ENCODE results near the gene ATP13A5. TPM values are rescaled to one million over a fixed set of nuclear protein-coding genes. Genes with fewer than 3 reads are reported as not detected.

ATP13A5 gene
- total and polyA plus RNA-seq, 2 experiments from 2014 or later: not detected

DNA sequence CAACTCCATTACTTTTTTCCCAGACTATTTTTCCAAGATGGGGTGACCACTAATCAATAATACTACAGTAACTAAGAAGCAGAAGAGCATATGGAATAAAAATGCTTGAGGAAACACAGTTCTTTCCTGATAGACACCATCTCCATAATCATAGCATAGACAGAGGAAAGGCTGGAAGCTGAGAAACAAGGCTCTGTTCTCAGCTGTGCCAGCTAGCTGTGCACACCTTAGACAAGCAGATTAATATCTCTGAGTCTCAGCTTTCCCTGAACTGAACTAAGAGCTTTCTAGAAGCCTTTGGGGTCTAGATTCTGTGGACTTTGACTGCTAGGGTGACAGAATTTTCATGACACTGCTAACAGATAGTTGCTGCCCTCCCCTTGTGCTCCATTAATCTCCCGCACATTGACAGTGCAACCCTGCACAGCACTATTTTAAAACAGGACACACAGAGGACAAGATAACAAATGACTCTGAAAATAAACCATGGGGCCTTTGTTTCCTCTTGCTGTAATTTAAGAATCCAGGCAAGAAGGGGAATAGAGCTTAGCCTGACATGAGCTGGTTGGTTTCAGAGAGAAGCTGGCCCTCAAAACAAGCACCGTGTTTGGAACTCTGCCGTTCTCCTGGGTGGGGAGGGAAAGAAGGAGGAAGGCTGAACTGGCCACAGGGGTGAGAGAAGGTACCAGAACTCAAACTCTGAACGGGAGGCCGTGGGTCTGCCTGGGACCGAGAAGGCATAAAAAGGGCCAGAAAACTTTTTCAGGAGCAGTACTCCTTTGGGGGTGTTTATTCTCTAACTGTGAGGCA is 67.4 kb downstream of the ATP13A5 start:
- no peak overlapping the region for H3K4me3 Mint-ChIP-seq
- Histone ChIP-seq H3K36me3 (ENCODE audit: insufficient read depth) (no peaks in the 10 kb centered on the region), H3K9me2 (ENCODE audit: insufficient read depth) (no peaks in the 10 kb centered on the region; the same call in 1 of the 2 replicates), H3K4me1 (ENCODE audit: insufficient read depth) (peaks cover 14% of the 10 kb centered on the region), H3K27me3 (ENCODE audit: insufficient read depth) (no peaks in the 10 kb centered on the region), H3K4me3 (no peak overlapping the region), H4K20me1 (replicated peaks; ENCODE audit: insufficient read depth) (no peaks in the 10 kb centered on the region), H2AFZ (peak overlapping the region; percentile 6; the same call in 1 of the 2 replicates), H3K79me2 (replicated peaks; ENCODE audit: insufficient read depth) (no peaks in the 10 kb centered on the region), H3F3A (replicated peaks; ENCODE audit: low read depth) (no peaks in the 10 kb centered on the region), H3K27ac (ENCODE audit: low read depth) (no peak overlapping the region), H3K4me2 (no peak overlapping the region)
- TF ChIP-seq EZH2phosphoT487 (IDR thresholded peaks at IDR 0.05; ENCODE audit: unreplicated experiment) (no peak), ZNF114 (CRISPR knock-in tag; IDR thresholded peaks at IDR 0.05) (no peak), EZH2 (IDR thresholded peaks at IDR 0.05; ENCODE audit: low read depth, unreplicated experiment) (no peak), CREB1 (CRISPR knock-in tag; IDR thresholded peaks at IDR 0.05; ENCODE audit: low read depth) (no peak), JUNB (IDR thresholded peaks at IDR 0.05; ENCODE audit: unreplicated experiment) (no peak), ZNF331 (CRISPR knock-in tag; IDR thresholded peaks at IDR 0.05; ENCODE audit: low read depth) (no peak), STAT1 (IDR thresholded peaks at IDR 0.05; ENCODE audit: unreplicated experiment) (no peak), NANOG (IDR thresholded peaks at IDR 0.05; ENCODE audit: borderline replicate concordance) (no peak), POLR2AphosphoS5 (IDR thresholded peaks at IDR 0.05; ENCODE audit: low read depth) (no peak)
- TF ChIP-seq, protein P1, sequence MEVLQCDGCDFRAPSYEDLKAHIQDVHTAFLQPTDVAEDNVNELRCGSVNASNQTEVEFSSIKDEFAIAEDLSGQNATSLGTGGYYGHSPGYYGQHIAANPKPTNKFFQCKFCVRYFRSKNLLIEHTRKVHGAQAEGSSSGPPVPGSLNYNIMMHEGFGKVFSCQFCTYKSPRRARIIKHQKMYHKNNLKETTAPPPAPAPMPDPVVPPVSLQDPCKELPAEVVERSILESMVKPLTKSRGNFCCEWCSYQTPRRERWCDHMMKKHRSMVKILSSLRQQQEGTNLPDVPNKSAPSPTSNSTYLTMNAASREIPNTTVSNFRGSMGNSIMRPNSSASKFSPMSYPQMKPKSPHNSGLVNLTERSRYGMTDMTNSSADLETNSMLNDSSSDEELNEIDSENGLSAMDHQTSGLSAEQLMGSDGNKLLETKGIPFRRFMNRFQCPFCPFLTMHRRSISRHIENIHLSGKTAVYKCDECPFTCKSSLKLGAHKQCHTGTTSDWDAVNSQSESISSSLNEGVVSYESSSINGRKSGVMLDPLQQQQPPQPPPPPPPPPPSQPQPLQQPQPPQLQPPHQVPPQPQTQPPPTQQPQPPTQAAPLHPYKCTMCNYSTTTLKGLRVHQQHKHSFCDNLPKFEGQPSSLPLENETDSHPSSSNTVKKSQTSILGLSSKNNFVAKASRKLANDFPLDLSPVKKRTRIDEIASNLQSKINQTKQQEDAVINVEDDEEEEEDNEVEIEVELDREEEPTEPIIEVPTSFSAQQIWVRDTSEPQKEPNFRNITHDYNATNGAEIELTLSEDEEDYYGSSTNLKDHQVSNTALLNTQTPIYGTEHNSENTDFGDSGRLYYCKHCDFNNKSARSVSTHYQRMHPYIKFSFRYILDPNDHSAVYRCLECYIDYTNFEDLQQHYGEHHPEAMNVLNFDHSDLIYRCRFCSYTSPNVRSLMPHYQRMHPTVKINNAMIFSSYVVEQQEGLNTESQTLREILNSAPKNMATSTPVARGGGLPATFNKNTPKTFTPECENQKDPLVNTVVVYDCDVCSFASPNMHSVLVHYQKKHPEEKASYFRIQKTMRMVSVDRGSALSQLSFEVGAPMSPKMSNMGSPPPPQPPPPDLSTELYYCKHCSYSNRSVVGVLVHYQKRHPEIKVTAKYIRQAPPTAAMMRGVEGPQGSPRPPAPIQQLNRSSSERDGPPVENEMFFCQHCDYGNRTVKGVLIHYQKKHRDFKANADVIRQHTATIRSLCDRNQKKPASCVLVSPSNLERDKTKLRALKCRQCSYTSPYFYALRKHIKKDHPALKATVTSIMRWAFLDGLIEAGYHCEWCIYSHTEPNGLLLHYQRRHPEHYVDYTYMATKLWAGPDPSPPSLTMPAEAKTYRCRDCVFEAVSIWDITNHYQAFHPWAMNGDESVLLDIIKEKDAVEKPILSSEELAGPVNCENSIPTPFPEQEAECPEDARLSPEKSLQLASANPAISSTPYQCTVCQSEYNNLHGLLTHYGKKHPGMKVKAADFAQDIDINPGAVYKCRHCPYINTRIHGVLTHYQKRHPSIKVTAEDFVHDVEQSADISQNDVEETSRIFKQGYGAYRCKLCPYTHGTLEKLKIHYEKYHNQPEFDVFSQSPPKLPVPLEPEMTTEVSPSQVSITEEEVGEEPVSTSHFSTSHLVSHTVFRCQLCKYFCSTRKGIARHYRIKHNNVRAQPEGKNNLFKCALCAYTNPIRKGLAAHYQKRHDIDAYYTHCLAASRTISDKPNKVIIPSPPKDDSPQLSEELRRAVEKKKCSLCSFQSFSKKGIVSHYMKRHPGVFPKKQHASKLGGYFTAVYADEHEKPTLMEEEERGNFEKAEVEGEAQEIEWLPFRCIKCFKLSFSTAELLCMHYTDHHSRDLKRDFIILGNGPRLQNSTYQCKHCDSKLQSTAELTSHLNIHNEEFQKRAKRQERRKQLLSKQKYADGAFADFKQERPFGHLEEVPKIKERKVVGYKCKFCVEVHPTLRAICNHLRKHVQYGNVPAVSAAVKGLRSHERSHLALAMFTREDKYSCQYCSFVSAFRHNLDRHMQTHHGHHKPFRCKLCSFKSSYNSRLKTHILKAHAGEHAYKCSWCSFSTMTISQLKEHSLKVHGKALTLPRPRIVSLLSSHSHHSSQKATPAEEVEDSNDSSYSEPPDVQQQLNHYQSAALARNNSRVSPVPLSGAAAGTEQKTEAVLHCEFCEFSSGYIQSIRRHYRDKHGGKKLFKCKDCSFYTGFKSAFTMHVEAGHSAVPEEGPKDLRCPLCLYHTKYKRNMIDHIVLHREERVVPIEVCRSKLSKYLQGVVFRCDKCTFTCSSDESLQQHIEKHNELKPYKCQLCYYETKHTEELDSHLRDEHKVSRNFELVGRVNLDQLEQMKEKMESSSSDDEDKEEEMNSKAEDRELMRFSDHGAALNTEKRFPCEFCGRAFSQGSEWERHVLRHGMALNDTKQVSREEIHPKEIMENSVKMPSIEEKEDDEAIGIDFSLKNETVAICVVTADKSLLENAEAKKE (CRISPR knock-in tag; IDR thresholded peaks at IDR 0.05): no peak
- TF ChIP-seq, protein P2, sequence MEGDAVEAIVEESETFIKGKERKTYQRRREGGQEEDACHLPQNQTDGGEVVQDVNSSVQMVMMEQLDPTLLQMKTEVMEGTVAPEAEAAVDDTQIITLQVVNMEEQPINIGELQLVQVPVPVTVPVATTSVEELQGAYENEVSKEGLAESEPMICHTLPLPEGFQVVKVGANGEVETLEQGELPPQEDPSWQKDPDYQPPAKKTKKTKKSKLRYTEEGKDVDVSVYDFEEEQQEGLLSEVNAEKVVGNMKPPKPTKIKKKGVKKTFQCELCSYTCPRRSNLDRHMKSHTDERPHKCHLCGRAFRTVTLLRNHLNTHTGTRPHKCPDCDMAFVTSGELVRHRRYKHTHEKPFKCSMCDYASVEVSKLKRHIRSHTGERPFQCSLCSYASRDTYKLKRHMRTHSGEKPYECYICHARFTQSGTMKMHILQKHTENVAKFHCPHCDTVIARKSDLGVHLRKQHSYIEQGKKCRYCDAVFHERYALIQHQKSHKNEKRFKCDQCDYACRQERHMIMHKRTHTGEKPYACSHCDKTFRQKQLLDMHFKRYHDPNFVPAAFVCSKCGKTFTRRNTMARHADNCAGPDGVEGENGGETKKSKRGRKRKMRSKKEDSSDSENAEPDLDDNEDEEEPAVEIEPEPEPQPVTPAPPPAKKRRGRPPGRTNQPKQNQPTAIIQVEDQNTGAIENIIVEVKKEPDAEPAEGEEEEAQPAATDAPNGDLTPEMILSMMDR (conservative IDR thresholded peaks at IDR 0.05; ENCODE audit: low read depth in 2 of 2): no peak
- TF ChIP-seq, protein P3, sequence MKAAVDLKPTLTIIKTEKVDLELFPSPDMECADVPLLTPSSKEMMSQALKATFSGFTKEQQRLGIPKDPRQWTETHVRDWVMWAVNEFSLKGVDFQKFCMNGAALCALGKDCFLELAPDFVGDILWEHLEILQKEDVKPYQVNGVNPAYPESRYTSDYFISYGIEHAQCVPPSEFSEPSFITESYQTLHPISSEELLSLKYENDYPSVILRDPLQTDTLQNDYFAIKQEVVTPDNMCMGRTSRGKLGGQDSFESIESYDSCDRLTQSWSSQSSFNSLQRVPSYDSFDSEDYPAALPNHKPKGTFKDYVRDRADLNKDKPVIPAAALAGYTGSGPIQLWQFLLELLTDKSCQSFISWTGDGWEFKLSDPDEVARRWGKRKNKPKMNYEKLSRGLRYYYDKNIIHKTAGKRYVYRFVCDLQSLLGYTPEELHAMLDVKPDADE (IDR thresholded peaks at IDR 0.05): no peak
- TF ChIP-seq, protein P4, sequence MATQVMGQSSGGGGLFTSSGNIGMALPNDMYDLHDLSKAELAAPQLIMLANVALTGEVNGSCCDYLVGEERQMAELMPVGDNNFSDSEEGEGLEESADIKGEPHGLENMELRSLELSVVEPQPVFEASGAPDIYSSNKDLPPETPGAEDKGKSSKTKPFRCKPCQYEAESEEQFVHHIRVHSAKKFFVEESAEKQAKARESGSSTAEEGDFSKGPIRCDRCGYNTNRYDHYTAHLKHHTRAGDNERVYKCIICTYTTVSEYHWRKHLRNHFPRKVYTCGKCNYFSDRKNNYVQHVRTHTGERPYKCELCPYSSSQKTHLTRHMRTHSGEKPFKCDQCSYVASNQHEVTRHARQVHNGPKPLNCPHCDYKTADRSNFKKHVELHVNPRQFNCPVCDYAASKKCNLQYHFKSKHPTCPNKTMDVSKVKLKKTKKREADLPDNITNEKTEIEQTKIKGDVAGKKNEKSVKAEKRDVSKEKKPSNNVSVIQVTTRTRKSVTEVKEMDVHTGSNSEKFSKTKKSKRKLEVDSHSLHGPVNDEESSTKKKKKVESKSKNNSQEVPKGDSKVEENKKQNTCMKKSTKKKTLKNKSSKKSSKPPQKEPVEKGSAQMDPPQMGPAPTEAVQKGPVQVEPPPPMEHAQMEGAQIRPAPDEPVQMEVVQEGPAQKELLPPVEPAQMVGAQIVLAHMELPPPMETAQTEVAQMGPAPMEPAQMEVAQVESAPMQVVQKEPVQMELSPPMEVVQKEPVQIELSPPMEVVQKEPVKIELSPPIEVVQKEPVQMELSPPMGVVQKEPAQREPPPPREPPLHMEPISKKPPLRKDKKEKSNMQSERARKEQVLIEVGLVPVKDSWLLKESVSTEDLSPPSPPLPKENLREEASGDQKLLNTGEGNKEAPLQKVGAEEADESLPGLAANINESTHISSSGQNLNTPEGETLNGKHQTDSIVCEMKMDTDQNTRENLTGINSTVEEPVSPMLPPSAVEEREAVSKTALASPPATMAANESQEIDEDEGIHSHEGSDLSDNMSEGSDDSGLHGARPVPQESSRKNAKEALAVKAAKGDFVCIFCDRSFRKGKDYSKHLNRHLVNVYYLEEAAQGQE (IDR thresholded peaks at IDR 0.05; ENCODE audit: unreplicated experiment): no peak
- H3K27me3 Mint-ChIP-seq (ENCODE audit: insufficient read depth, low read depth, poor library complexity): peaks cover 2% of the 10 kb centered on the region
- H3K27ac Mint-ChIP-seq: no peak overlapping the region
- no peaks in the 10 kb centered on the region for H3K36me3 Mint-ChIP-seq (ENCODE audit: low read depth)
- no peak for ATAC-seq
- no peak for DNase-seq (ENCODE audit: low spot score)
- no peaks in the 10 kb centered on the region for H3K9me3 Mint-ChIP-seq
- peaks cover 12% of the 10 kb centered on the region for H3K4me1 Mint-ChIP-seq
